GM20000 (cell line): Measurements from ENCODE around the gene PDXP.

Experiments
- DNase-seq: peaks from one replicate; pipeline ENCODE4 v3.0.0; 2012; ENCODE audit warnings: low spot score
- TF ChIP-seq, protein P1 (sequence below): IDR thresholded peaks from 2 replicates; pipeline ENCODE4 v1.5.1; 2012; ENCODE audit warnings: mild to moderate bottlenecking, control low read depth; ENCODE audit errors: extremely low read depth, missing control alignments

Gene PDXP

GRCh38 chr22:37630839-37631435 lies 27.6 kb upstream of the PDXP start:
- DNase-seq = no peak
- TF ChIP-seq, protein P1, sequence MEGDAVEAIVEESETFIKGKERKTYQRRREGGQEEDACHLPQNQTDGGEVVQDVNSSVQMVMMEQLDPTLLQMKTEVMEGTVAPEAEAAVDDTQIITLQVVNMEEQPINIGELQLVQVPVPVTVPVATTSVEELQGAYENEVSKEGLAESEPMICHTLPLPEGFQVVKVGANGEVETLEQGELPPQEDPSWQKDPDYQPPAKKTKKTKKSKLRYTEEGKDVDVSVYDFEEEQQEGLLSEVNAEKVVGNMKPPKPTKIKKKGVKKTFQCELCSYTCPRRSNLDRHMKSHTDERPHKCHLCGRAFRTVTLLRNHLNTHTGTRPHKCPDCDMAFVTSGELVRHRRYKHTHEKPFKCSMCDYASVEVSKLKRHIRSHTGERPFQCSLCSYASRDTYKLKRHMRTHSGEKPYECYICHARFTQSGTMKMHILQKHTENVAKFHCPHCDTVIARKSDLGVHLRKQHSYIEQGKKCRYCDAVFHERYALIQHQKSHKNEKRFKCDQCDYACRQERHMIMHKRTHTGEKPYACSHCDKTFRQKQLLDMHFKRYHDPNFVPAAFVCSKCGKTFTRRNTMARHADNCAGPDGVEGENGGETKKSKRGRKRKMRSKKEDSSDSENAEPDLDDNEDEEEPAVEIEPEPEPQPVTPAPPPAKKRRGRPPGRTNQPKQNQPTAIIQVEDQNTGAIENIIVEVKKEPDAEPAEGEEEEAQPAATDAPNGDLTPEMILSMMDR = no peak

GRCh38 chr22:37631448-37632173 lies 26.9 kb upstream of the PDXP start:
- no peak for DNase-seq
- TF ChIP-seq, protein P1 = no peak

GRCh38 chr22:37632174-37633088 lies 26.1 kb upstream of the PDXP start:
- TF ChIP-seq, protein P1 = no peak

DNA sequence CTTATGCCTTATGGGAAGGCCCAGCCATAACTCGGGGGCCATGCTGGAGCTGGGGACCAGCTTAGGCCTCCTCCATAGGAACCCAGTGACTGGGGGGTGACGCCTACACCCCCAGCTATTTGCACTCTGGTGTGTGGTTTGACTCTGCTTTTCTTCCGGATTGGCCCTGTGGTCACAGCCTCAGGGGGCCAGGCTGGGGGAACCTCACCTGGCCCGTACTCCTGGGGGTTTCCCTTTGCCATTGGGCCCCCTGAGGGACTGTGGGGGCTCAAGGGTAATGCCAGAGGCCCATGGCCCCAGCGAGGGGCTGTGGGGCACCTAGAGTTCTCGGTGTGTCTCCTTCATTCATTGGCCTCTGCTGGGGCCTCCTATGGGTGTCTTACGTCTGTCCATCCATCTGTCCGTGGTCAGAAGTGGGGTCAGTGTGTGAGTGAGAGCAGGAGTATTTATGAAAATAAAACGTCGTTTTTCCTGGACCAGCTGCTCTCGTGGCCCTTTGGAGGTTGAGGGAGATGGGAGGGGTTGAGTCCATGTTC lies 25.4 kb upstream of the PDXP start:
- TF ChIP-seq, protein P1 = no peak
- DNase-seq = peak; percentile 90

More at GRCh38 chr22:37632174-37633088, 26.1 kb upstream of the PDXP start:
- DNase-seq = peak; percentile 67

DNA sequence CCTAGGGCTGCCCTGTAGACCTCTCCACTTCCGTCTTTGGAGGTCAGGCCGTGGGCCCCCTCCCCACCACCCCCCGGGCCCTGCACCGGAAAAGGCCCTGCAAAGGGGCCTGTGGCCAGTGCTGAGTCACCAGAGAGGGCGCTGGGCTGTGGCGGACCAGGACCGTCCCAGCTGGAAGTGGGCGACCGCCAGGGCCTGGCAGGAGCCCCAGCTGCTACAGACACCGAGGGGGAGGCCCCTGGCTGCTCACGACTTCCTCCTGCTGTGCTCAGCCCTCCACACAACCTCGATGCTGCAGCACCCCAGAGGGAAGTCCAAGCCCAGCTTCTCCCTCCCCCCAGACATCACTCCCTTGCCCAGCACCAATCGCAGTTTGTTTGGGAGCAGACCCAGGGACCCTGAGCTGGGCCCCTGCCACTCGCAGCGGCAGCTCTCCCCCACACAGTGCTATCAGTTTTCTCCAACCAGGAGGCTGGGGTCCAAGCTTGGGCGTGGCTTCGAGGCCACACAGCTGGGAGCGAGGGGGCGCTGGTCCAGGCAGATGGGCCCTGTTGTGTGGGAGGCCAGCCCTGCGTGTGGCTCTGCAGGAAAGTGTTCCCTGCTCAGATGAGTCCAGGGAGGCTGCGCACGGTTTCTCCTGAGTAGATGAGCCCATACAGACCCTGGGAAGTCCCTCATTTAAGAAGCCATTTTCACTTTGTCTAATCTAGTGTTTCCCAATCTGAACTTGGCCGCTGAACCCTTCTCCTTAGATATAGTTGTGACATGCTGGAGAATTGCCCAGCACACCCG lies 24.7 kb upstream of the PDXP start:
- TF ChIP-seq, protein P1 = peak; percentile 19
- DNase-seq = peak; percentile 89

DNA sequence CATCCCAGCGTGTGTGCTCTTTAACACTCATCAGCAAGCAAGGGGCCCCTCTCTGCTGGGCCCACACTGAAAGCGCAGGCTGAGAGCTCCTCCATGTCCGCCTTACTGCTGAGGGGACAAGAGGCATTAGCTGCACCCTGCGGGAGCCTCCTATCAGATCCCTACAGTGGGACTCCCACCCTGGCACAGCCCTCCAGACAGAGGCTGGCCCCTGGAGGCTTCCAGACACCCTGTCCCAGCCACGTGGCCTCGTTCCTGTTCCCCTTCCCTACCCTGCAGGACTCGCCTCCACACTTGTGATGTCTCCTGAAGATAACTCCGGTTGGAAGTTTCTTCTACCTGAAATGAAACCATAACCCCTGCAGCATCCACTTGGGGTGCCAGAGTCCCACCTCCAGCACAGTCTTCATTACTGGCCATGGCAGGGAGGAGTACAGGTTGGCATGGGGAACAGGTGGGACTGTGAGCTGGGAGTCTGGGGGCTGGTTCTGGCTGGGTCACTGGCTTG lies 24.1 kb upstream of the PDXP start:
- DNase-seq = no peak
- TF ChIP-seq, protein P1 = no peak
